Astrocyte (in vitro differentiated cells and primary cell): ENCODE data around the gene RNF167. TPM values are rescaled to one million over a fixed set of nuclear protein-coding genes. Genes with fewer than 3 reads are reported as not detected.

Source experiments
- DNase-seq: peaks from one replicate; pipeline ENCODE4 v3.0.0-alpha.2; 2010; ENCODE audit warnings: low read depth
- FAIRE-seq: peaks from 2 replicates; lab custom pipeline; 2011; peaks lifted over from hg19 to GRCh38; lab: Jason Lieb, UNC
- H2AFZ ChIP-seq: 2 replicates; pipeline ENCODE4 v1.6.0; 2012; ENCODE audit warnings: low read depth, low read length, inconsistent platforms
- H3K27ac ChIP-seq: 2 replicates; pipeline ENCODE4 v1.5.1; 2011; ENCODE audit warnings: low read depth, low read length, inconsistent platforms
- H3K27me3 ChIP-seq: 2 replicates; pipeline ENCODE4 v1.6.0; 2011; ENCODE audit warnings: low read length, inconsistent platforms; ENCODE audit not compliant: insufficient read depth
- H3K36me3 ChIP-seq: 2 replicates; pipeline ENCODE4 v1.5.1; 2011; ENCODE audit warnings: low read length, inconsistent platforms; ENCODE audit not compliant: insufficient read depth
- H3K4me1 ChIP-seq: 2 replicates; pipeline ENCODE4 v1.5.1; 2011; ENCODE audit warnings: low read length, inconsistent platforms; ENCODE audit not compliant: insufficient read depth
- H3K4me2 ChIP-seq: 2 replicates; pipeline ENCODE4 v1.6.0; 2012; ENCODE audit warnings: low read length, inconsistent platforms
- H3K4me3 ChIP-seq: 2 replicates; pipeline ENCODE4 v1.5.1; 2011; ENCODE audit warnings: low read depth, mild to moderate bottlenecking, low read length, inconsistent platforms; ENCODE audit not compliant: insufficient read depth
- H3K79me2 ChIP-seq: 2 replicates; pipeline ENCODE4 v1.6.0; 2012; ENCODE audit warnings: mild to moderate bottlenecking, low read length, inconsistent platforms; ENCODE audit not compliant: insufficient read depth
- H3K9ac ChIP-seq: 2 replicates; pipeline ENCODE4 v1.6.0; 2012; ENCODE audit warnings: mild to moderate bottlenecking, low read length, inconsistent platforms
- H3K9me3 ChIP-seq: 2 replicates; pipeline ENCODE4 v1.5.1; 2012; ENCODE audit warnings: low read depth, mild to moderate bottlenecking, low read length, inconsistent platforms; ENCODE audit not compliant: insufficient read depth
- H4K20me1 ChIP-seq: 2 replicates; pipeline ENCODE4 v1.6.0; 2012; ENCODE audit warnings: low read length, inconsistent platforms; ENCODE audit not compliant: insufficient read depth
- H3K27ac Mint-ChIP-seq: one replicate; pipeline ENCODE4 v1.8.0; 2021; ENCODE audit warnings: mild to moderate bottlenecking, mixed read lengths; ENCODE audit not compliant: unreplicated experiment
- H3K27me3 Mint-ChIP-seq: one replicate; pipeline ENCODE4 v1.8.0; 2021; ENCODE audit warnings: low read depth, mixed read lengths; ENCODE audit not compliant: unreplicated experiment
- H3K36me3 Mint-ChIP-seq: one replicate; pipeline ENCODE4 v1.8.0; 2021; ENCODE audit warnings: low read depth, mixed read lengths; ENCODE audit not compliant: unreplicated experiment
- H3K4me1 Mint-ChIP-seq: one replicate; pipeline ENCODE4 v1.8.0; 2021; ENCODE audit warnings: low read depth, mixed read lengths; ENCODE audit not compliant: unreplicated experiment
- H3K4me3 Mint-ChIP-seq: one replicate; pipeline ENCODE4 v1.8.0; 2021; ENCODE audit warnings: mild to moderate bottlenecking, moderate library complexity, mixed read lengths; ENCODE audit not compliant: unreplicated experiment
- H3K9me3 Mint-ChIP-seq: one replicate; pipeline ENCODE4 v1.8.0; 2021; ENCODE audit warnings: mild to moderate bottlenecking, mixed read lengths; ENCODE audit not compliant: unreplicated experiment
- EZH2 ChIP-seq: IDR thresholded peaks from 2 replicates; pipeline ENCODE4 v1.6.1; 2012; ENCODE audit warnings: mild to moderate bottlenecking, low read length, inconsistent platforms; ENCODE audit not compliant: insufficient read depth
- total RNA-seq: library from RNA; stranded (reverse); gene quantifications from 2 replicates; pipeline ENCODE4 v1.2.1, GENCODE V29; 2021
- TF ChIP-seq, protein P1 (sequence below): IDR thresholded peaks from 2 replicates; pipeline ENCODE4 v1.5.1; 2011; ENCODE audit warnings: low read depth, mild to moderate bottlenecking, inconsistent platforms, low read length, moderate library complexity; ENCODE audit not compliant: insufficient read depth

Gene RNF167
- total RNA-seq, 1 donor from 2014 or later: 89.7 TPM

DNA sequence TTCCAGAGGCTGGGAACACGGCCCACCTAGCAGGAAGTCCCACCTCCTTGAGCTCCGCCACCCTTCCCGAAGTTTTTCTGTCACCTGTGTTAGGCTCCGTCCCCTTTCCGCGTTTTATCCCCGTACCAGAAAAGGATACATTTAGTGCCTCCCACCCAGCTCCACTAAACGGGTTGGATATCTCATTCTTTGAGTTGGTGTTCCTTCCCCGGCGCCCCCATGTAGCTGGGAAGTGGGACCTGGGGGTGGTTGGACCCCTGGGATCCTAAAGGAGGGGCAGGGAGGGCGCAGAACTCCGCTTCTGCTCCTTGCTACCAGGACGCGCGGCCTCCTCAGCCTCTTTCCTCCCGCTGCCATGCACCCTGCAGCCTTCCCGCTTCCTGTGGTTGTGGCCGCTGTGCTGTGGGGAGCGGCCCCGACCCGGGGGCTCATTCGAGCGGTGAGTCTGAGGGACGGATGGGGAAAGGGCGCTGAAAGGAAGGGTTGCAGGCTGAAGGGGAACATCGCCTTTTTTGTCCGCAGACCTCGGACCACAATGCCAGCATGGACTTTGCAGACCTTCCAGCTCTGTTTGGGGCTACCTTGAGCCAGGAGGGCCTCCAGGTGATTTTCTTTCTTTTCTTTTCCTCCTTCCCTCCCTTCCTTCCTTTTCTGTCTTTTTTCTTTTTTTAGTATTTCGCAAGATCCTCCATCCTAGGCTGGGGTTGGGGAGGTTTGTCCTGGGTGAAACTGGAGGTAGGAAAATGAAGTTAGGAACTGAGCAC lies 669 bp downstream of the RNF167 start:
- Histone ChIP-seq H3K27ac (peak overlapping the region; percentile 96), H3K79me2 (peaks cover 74% of the 10 kb centered on the region), H3K9ac (peak overlapping the region; percentile 97), H3K9me3 (no peaks in the 10 kb centered on the region), H4K20me1 (peaks cover 45% of the 10 kb centered on the region), H3K4me3 (peak overlapping the region; percentile 85), H3K36me3 (peaks cover 29% of the 10 kb centered on the region), H3K4me2 (peak overlapping the region; percentile 97), H3K27me3 (no peaks in the 10 kb centered on the region), H3K4me1 (peaks cover 35% of the 10 kb centered on the region), H2AFZ (peak overlapping the region; percentile 81)
- DNase-seq: no peak
- TF ChIP-seq, protein P1, sequence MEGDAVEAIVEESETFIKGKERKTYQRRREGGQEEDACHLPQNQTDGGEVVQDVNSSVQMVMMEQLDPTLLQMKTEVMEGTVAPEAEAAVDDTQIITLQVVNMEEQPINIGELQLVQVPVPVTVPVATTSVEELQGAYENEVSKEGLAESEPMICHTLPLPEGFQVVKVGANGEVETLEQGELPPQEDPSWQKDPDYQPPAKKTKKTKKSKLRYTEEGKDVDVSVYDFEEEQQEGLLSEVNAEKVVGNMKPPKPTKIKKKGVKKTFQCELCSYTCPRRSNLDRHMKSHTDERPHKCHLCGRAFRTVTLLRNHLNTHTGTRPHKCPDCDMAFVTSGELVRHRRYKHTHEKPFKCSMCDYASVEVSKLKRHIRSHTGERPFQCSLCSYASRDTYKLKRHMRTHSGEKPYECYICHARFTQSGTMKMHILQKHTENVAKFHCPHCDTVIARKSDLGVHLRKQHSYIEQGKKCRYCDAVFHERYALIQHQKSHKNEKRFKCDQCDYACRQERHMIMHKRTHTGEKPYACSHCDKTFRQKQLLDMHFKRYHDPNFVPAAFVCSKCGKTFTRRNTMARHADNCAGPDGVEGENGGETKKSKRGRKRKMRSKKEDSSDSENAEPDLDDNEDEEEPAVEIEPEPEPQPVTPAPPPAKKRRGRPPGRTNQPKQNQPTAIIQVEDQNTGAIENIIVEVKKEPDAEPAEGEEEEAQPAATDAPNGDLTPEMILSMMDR: no peak
- no peak for TF ChIP-seq EZH2
- no peaks in the 10 kb centered on the region for H3K27me3 Mint-ChIP-seq
- peak overlapping the region; percentile 95 for H3K4me3 Mint-ChIP-seq
- no peak for FAIRE-seq
- peaks cover 37% of the 10 kb centered on the region for H3K4me1 Mint-ChIP-seq
- peaks cover 15% of the 10 kb centered on the region for H3K36me3 Mint-ChIP-seq
- H3K9me3 Mint-ChIP-seq: peaks cover 2% of the 10 kb centered on the region
- peak overlapping the region; percentile 99 for H3K27ac Mint-ChIP-seq

- no peak for FAIRE-seq
- no peaks in the 10 kb centered on the region for H3K9me3 ChIP-seq
- peak overlapping the region; percentile 97 for H3K4me2 ChIP-seq
- H3K4me1 Mint-ChIP-seq: peaks cover 37% of the 10 kb centered on the region
- H2AFZ ChIP-seq: no peak overlapping the region
- H3K9me3 Mint-ChIP-seq: peaks cover 2% of the 10 kb centered on the region
- peak overlapping the region; percentile 85 for H3K4me3 ChIP-seq
- H3K27ac Mint-ChIP-seq: peak overlapping the region; percentile 99
- no peak for DNase-seq
- H3K36me3 ChIP-seq: peaks cover 32% of the 10 kb centered on the region
- H3K4me3 Mint-ChIP-seq: peak overlapping the region; percentile 95
- no peaks in the 10 kb centered on the region for H3K27me3 Mint-ChIP-seq
- H3K9ac ChIP-seq: peak overlapping the region; percentile 97
- peaks cover 40% of the 10 kb centered on the region for H3K4me1 ChIP-seq
- H3K79me2 ChIP-seq: peaks cover 79% of the 10 kb centered on the region
- TF ChIP-seq EZH2: no peak
- TF ChIP-seq, protein P1: no peak
- H4K20me1 ChIP-seq: peaks cover 50% of the 10 kb centered on the region
- peaks cover 19% of the 10 kb centered on the region for H3K36me3 Mint-ChIP-seq
- H3K27ac ChIP-seq: peak overlapping the region; percentile 96
- H3K27me3 ChIP-seq: no peaks in the 10 kb centered on the region
These were observed 1.2 kb downstream of the RNF167 start for GRCh38 chr17:4941319-4941610.
